Mesodermal cell (in vitro differentiated cells): Measurements from ENCODE around the gene C2orf69.

ENCODE experiments used
- H3K27ac ChIP-seq: 2 replicates; pipeline ENCODE4 v1.7.0; 2013; ENCODE audit warnings: mild to moderate bottlenecking, low read depth, low read length, moderate library complexity; ENCODE audit not compliant: severe bottlenecking
- H3K36me3 ChIP-seq: 2 replicates; pipeline ENCODE4 v1.7.1; 2013; ENCODE audit warnings: mild to moderate bottlenecking, low read length, moderate library complexity; ENCODE audit not compliant: control insufficient read depth, insufficient read depth
- H3K4me1 ChIP-seq: one replicate; pipeline ENCODE4 v1.7.1; 2013; ENCODE audit warnings: mild to moderate bottlenecking, low read length; ENCODE audit not compliant: insufficient read depth, control insufficient read depth, poor library complexity, severe bottlenecking
- H3K4me3 ChIP-seq: 2 replicates; pipeline ENCODE4 v1.7.0; 2013; ENCODE audit warnings: low read length, control low read depth, mild to moderate bottlenecking; ENCODE audit not compliant: insufficient read depth, poor library complexity, severe bottlenecking; ENCODE audit errors: extremely low read depth
- H3K9me3 ChIP-seq: 2 replicates; pipeline ENCODE4 v1.7.1; 2013; ENCODE audit warnings: mild to moderate bottlenecking, low read length, moderate library complexity; ENCODE audit not compliant: control insufficient read depth
- WGBS, 2 experiments: methylation state at CpG; one replicate each; pipeline ENCODE4 v1.1.5; 2013; ENCODE audit warnings: missing lambda C conversion rate in 2 of 2; ENCODE audit not compliant: insufficient coverage in 2 of 2; 5-methylcytosine and 5-hydroxymethylcytosine counted together

The C2orf69 gene

DNA sequence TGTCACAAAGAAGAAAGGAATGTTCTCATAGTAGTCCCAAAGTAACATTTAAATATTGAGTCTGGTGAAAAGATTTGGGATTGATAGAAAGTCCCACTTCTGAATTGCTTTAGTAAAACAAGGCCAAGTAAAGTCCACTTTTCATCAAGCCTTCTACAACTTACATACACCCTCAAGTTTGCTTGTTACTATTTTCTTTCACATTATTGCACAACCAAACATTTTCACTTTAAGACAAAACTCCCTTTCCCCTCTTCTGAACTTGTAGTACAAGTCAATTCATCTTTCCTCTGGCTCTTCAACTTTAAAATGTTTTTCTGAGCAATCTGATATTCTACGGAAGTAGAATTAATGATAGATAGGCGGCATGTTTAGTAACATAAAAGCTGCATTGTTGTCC, 55.3 kb downstream of the C2orf69 start:
- Histone ChIP-seq H3K27ac (no peak overlapping the region), H3K9me3 (no peaks in the 10 kb centered on the region), H3K4me1 (no peaks in the 10 kb centered on the region), H3K4me3 (no peak overlapping the region), H3K36me3 (peaks cover 46% of the 10 kb centered on the region)
- 71% methylated on average over 1 of the region's 2 CpGs; no CpG with 5 or more reads in 1 of the 2 experiments for WGBS, 2 experiments

GRCh38 chr2:199966976-199967375, 55.9 kb downstream of the C2orf69 start:
- Histone ChIP-seq H3K4me1 (no peaks in the 10 kb centered on the region), H3K36me3 (peaks cover 41% of the 10 kb centered on the region), H3K27ac (no peak overlapping the region), H3K9me3 (no peaks in the 10 kb centered on the region), H3K4me3 (no peak overlapping the region)
- WGBS, 2 experiments = 100% methylated on average over 1 of the region's 1 CpG; no CpG with 5 or more reads in 1 of the 2 experiments

DNA sequence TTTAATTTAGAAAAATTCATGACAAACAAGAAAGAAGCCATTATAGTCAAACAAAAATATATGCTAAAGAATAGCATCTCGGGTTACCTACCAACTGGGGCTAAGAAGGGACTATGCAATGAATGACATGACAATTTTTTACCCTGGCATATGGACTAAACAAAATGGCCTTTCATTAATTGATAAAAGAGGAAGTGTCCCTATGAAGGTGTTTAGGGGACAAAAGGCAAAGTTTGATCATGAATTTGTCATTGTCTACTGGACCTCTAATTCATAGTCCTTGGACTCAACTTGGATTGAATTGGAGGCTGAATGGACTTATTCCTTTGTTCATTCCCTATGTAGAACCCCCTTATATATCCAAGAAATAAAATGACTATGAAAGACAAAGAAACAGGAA, 57.0 kb downstream of the C2orf69 start:
- Histone ChIP-seq H3K9me3 (no peaks in the 10 kb centered on the region), H3K36me3 (peaks cover 33% of the 10 kb centered on the region), H3K4me3 (no peak overlapping the region), H3K4me1 (no peaks in the 10 kb centered on the region), H3K27ac (no peak overlapping the region)
- no CpG with 5 or more reads among the region's 1 CpG for WGBS, 2 experiments

GRCh38 chr2:199972088-199972626, 61.1 kb downstream of the C2orf69 start:
- Histone ChIP-seq H3K27ac (no peak overlapping the region), H3K9me3 (no peaks in the 10 kb centered on the region), H3K36me3 (no peaks in the 10 kb centered on the region), H3K4me1 (no peaks in the 10 kb centered on the region), H3K4me3 (no peak overlapping the region)
- 73 to 100% methylated on average over 2 to 3 of the region's 6 CpGs for WGBS, 2 experiments

DNA sequence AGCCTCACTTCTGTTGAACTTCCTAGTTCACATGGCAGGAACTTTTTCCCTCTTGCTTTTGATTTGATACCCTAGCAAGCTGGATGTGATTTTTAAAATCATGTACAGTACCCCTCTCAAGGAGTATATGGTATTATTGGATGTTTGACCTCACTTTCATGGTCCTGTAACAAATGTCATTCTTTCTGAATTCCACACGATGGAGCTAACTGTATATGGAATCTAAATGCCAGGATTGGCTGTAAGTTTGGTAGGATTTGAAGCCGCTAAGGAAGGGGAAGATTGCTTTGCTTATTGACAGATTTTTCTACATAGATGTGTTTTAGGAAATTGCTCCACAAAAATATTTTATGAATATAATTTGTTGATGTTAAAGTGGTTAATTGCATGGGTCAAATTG, 62.6 kb downstream of the C2orf69 start:
- no peaks in the 10 kb centered on the region for H3K36me3 ChIP-seq
- H3K4me3 ChIP-seq = no peak overlapping the region
- WGBS, 2 experiments = 0% methylated on average over 1 of the region's 2 CpGs; no CpG with 5 or more reads in 1 of the 2 experiments
- H3K9me3 ChIP-seq = no peaks in the 10 kb centered on the region
- peaks cover 8% of the 10 kb centered on the region for H3K4me1 ChIP-seq
- H3K27ac ChIP-seq = no peak overlapping the region

GRCh38 chr2:199975273-199975895, 64.3 kb downstream of the C2orf69 start:
- Histone ChIP-seq H3K36me3 (no peaks in the 10 kb centered on the region), H3K4me1 (peaks cover 15% of the 10 kb centered on the region), H3K9me3 (no peaks in the 10 kb centered on the region), H3K27ac (no peak overlapping the region), H3K4me3 (no peak overlapping the region)
- WGBS, 2 experiments = 81 to 100% methylated on average over 1 to 2 of the region's 3 CpGs
